HL-60/S4 (cell line): Measurements from ENCODE around the gene KLHL14.
"Not testable (repeated sequence)": the region's sequence is repeated elsewhere in the genome, so short reads cannot be mapped to it uniquely, and the experiment has no call there.

Experiments
- in situ Hi-C: fragments of 300-500 bp; cut with MboI; formaldehyde crosslinking; loops from 2 replicates; pipeline ENCODE4 v1.14.3; 2022; ENCODE audit warnings: low sequenced_read_pairs

KLHL14 gene

GRCh38 chr18:32661486-32662299, 111.1 kb downstream of the KLHL14 start:
- in situ Hi-C loops, result no loop called here

GRCh38 chr18:32654507-32654906, 118.3 kb downstream of the KLHL14 start:
- in situ Hi-C loops, result not testable (repeated sequence)

GRCh38 chr18:32637659-32638058, 135.2 kb downstream of the KLHL14 start:
- in situ Hi-C loops, result not testable (repeated sequence)

- in situ Hi-C loops, result no loop called here
Measured at GRCh38 chr18:32637226-32637625, 135.6 kb downstream of the KLHL14 start.

GRCh38 chr18:32634876-32635431, 137.9 kb downstream of the KLHL14 start:
- in situ Hi-C loops, result no loop called here

- in situ Hi-C loops, result no loop called here
Measured at GRCh38 chr18:32629981-32630700, 142.7 kb downstream of the KLHL14 start.

- in situ Hi-C loops, result no loop called here
Measured at GRCh38 chr18:32629292-32629691, 143.5 kb downstream of the KLHL14 start.

- in situ Hi-C loops, result no loop called here
Measured at GRCh38 chr18:32624182-32624723, 148.6 kb downstream of the KLHL14 start.

- in situ Hi-C loops, result no loop called here
Measured at GRCh38 chr18:32623563-32623962, 149.3 kb downstream of the KLHL14 start.
